OCI-LY3 (cell line): ENCODE results near the gene NCOA3.

Source experiments
- EZH2phosphoT487 ChIP-seq: fragments of 200-600 bp; shearing (Covaris generic); IDR thresholded peaks from 2 replicates; pipeline ENCODE4 v1.6.1; 2018; ENCODE audit warnings: antibody characterized with exemption, mixed run types, low read depth
- TF ChIP-seq, protein P1 (sequence below): fragments of 200-600, 300-600 bp; sonication (generic); IDR thresholded peaks from 2 replicates; pipeline ENCODE4 v1.5.1; 2014; ENCODE audit warnings: antibody characterized with exemption, low read length, low read depth

DNA sequence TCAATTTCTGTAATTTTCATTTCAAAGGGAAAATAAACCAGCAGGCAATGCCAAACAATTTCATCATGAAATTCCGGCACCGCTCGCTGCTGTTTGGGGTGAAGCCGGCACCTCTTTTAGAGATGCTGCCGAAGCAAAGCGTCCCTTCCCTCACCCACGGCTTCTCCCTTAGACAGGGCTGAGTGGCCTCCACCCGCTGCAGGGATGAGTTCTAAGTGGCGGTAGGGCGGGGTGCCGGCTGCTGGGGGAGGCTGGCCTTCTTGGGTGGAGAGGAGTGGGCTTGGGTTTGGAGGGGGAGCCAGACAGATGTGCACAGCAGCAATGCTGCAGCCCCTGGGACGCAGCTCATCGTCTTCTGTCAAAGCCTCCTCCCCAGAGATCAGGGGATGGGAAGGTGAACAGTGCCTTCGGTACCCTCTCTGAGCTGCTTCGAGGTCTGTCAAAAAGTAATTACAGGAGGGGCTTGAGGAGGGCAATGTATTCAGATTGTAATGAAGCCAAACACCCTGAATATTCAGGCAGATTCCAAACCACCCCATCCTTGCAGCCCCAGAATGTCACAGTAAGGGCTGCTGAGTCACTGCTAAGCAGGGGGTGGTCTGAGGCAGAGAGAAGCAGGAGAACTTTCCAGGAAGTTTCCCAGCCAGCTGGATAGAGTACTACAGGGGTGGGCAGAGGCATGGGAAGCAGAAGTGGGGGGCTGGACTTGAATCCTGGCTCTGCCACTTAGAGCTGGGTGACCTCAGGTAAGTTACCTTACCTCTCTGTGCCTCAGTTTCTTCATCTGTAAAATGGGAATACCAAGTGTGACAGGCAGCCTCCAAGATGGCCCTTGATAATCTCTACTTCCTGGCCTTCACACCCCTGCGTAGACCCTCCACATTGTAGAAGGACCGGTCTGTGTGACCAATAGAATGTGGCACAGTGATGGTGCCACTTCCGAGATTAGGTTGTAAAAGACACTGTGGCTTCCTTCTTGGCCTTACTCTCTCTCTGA is 187.0 kb downstream of the NCOA3 start:
- TF ChIP-seq, protein P1, sequence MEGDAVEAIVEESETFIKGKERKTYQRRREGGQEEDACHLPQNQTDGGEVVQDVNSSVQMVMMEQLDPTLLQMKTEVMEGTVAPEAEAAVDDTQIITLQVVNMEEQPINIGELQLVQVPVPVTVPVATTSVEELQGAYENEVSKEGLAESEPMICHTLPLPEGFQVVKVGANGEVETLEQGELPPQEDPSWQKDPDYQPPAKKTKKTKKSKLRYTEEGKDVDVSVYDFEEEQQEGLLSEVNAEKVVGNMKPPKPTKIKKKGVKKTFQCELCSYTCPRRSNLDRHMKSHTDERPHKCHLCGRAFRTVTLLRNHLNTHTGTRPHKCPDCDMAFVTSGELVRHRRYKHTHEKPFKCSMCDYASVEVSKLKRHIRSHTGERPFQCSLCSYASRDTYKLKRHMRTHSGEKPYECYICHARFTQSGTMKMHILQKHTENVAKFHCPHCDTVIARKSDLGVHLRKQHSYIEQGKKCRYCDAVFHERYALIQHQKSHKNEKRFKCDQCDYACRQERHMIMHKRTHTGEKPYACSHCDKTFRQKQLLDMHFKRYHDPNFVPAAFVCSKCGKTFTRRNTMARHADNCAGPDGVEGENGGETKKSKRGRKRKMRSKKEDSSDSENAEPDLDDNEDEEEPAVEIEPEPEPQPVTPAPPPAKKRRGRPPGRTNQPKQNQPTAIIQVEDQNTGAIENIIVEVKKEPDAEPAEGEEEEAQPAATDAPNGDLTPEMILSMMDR, result no peak
- TF ChIP-seq EZH2phosphoT487, result no peak
